ENCODE results near the gene DDX1. TPM values are rescaled to one million over a fixed set of nuclear protein-coding genes. Genes with fewer than 3 reads are reported as not detected.
A peak's percentile ranks its signal among the peaks of the same experiment; 100 is the strongest.

The DDX1 gene
- total RNA-seq, 2 experiments from 2014 or later, result 42.7 to 91.8 TPM

GRCh38 chr2:15543541-15543940, 48.1 kb upstream of the DDX1 start:
- ChIA-PET CTCF (ENCODE audit: unreplicated experiment) (no interaction called here), POLR2A (no interaction called here)
- peaks cover 5% of the 10 kb centered on the region; the same call in 1 of the 2 replicates for H4K20me1 ChIP-seq (ENCODE audit: insufficient read depth, low read length)
- no peak overlapping the region for H3K4me3 ChIP-seq (ENCODE audit: low read depth, low read length, poor library complexity, severe bottlenecking)
- no peaks in the 10 kb centered on the region for H3K9me3 ChIP-seq (ENCODE audit: low read length)
- DNase-seq (ENCODE audit: low spot score), result no peak
- peaks cover 20% of the 10 kb centered on the region for H3K4me1 ChIP-seq (ENCODE audit: insufficient read depth, low read length, poor library complexity, severe bottlenecking)
- no peaks in the 10 kb centered on the region for H3K79me2 ChIP-seq (ENCODE audit: insufficient read depth, low read depth, low read length)
- H3K9me2 ChIP-seq (ENCODE audit: insufficient read depth, low read length), result no peaks in the 10 kb centered on the region
- H3K4me2 ChIP-seq (ENCODE audit: low read length), result no peak overlapping the region
- intact Hi-C loops (cut with micrococcal nuclease; ENCODE audit: unreplicated experiment), result no loop called here
- no TSS peak for BruUV-seq (replicated peaks)
- H3K27ac ChIP-seq (ENCODE audit: low read depth, low read length, poor library complexity, severe bottlenecking), result no peak overlapping the region
- peaks cover 4% of the 10 kb centered on the region; the same call in 1 of the 2 replicates for H3K36me3 ChIP-seq (ENCODE audit: insufficient read depth, low read length)
- TF ChIP-seq, protein P1, sequence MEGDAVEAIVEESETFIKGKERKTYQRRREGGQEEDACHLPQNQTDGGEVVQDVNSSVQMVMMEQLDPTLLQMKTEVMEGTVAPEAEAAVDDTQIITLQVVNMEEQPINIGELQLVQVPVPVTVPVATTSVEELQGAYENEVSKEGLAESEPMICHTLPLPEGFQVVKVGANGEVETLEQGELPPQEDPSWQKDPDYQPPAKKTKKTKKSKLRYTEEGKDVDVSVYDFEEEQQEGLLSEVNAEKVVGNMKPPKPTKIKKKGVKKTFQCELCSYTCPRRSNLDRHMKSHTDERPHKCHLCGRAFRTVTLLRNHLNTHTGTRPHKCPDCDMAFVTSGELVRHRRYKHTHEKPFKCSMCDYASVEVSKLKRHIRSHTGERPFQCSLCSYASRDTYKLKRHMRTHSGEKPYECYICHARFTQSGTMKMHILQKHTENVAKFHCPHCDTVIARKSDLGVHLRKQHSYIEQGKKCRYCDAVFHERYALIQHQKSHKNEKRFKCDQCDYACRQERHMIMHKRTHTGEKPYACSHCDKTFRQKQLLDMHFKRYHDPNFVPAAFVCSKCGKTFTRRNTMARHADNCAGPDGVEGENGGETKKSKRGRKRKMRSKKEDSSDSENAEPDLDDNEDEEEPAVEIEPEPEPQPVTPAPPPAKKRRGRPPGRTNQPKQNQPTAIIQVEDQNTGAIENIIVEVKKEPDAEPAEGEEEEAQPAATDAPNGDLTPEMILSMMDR (conservative IDR thresholded peaks at IDR 0.05; ENCODE audit: low read length), result no peak
- TF ChIP-seq EZH2phosphoT487 (IDR thresholded peaks at IDR 0.05; ENCODE audit: borderline replicate concordance, low read depth, low read length), result no peak
- no peak overlapping the region for H2AFZ ChIP-seq (ENCODE audit: low read length)

DNA sequence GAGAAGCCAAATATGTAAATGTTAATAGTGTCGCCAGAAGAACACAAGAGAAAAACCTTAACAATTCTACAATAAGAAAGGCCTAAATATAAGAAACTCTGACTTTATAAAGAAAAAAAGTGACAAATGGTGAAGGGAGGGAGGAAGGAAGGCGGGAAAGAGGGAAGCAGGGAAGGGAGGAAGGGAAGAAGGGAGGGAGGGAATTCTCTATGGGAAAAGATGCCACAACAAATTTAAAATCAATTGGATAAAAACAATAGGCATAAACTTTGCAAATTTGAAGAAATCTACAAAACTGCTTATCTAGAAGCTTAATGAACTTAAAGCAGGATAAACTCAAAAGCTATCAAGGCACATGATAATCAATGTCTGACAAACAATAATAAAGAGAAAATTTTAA, 47.4 kb upstream of the DDX1 start:
- H3K79me2 ChIP-seq (ENCODE audit: insufficient read depth, low read depth, low read length), result no peaks in the 10 kb centered on the region
- no peak for DNase-seq (ENCODE audit: low spot score)
- no peaks in the 10 kb centered on the region for H3K9me3 ChIP-seq (ENCODE audit: low read length)
- POLR2A ChIA-PET, result interaction anchor here (0.5 kb wide), 1 partner anchor 17 kb away, joined by 4 read pairs; the partner anchor contains the start of gene NBAS
- no TSS peak for BruUV-seq (replicated peaks)
- peaks cover 16% of the 10 kb centered on the region for H3K4me1 ChIP-seq (ENCODE audit: insufficient read depth, low read length, poor library complexity, severe bottlenecking)
- no peak overlapping the region for H3K4me3 ChIP-seq (ENCODE audit: low read depth, low read length, poor library complexity, severe bottlenecking)
- H3K9me2 ChIP-seq (ENCODE audit: insufficient read depth, low read length), result no peaks in the 10 kb centered on the region
- TF ChIP-seq, protein P1 (conservative IDR thresholded peaks at IDR 0.05; ENCODE audit: low read length), result no peak
- TF ChIP-seq EZH2phosphoT487 (IDR thresholded peaks at IDR 0.05; ENCODE audit: borderline replicate concordance, low read depth, low read length), result no peak
- CTCF ChIA-PET (ENCODE audit: unreplicated experiment), result no interaction called here
- intact Hi-C loops (cut with micrococcal nuclease; ENCODE audit: unreplicated experiment), result no loop called here
- H3K36me3 ChIP-seq (ENCODE audit: insufficient read depth, low read length), result peaks cover 4% of the 10 kb centered on the region; the same call in 1 of the 2 replicates
- H4K20me1 ChIP-seq (ENCODE audit: insufficient read depth, low read length), result peaks cover 5% of the 10 kb centered on the region; the same call in 1 of the 2 replicates
- H2AFZ ChIP-seq (ENCODE audit: low read length), result no peak overlapping the region
- H3K27ac ChIP-seq (ENCODE audit: low read depth, low read length, poor library complexity, severe bottlenecking), result no peak overlapping the region
- H3K4me2 ChIP-seq (ENCODE audit: low read length), result no peak overlapping the region

DNA sequence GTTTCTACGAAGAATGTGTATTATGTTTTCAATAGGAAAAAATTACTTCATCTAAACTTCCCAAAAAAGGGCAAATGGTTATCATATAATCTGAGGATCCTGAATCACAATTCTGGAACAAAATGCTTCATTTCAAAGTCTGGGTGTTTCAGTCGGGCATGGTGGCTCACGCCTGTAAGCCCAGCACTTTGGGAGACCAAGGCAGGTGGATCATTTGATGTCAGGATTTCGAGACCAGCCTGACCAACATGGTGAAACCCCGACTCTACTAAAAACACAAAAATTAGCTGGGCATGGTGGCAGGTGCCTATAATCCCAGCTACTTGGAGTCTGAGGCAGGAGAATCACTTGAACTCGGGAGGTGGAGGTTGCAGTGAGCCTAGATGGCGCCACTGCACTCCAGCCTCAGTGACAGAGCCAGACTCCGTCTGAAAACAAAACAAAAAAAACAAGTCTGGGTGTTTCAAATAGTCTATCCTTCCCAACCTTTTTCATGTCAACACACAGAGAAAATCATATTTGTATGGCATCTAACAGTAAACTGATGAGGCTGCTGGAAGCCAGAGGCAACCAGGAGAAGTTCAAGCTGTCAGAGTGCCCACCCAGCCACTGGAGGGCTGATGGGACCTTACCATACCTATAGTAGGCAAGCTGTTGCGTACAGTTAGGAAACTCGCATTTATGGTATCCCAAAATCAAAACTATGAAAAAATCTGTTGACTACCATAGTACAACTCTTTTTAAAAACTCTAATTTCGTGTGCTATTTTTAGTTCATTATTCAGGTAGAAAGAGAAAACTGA, 45.2 kb upstream of the DDX1 start:
- CTCF ChIA-PET (ENCODE audit: unreplicated experiment), result no interaction called here
- Histone ChIP-seq H3K4me2 (ENCODE audit: low read length) (no peak overlapping the region), H2AFZ (ENCODE audit: low read length) (no peak overlapping the region), H3K9me3 (ENCODE audit: low read length) (no peaks in the 10 kb centered on the region), H4K20me1 (ENCODE audit: insufficient read depth, low read length) (no peaks in the 10 kb centered on the region), H3K9me2 (ENCODE audit: insufficient read depth, low read length) (no peaks in the 10 kb centered on the region), H3K79me2 (ENCODE audit: insufficient read depth, low read depth, low read length) (no peaks in the 10 kb centered on the region), H3K36me3 (ENCODE audit: insufficient read depth, low read length) (peaks cover 6% of the 10 kb centered on the region; the same call in 1 of the 2 replicates), H3K4me3 (ENCODE audit: low read depth, low read length, poor library complexity, severe bottlenecking) (no peak overlapping the region), H3K27ac (ENCODE audit: low read depth, low read length, poor library complexity, severe bottlenecking) (no peak overlapping the region), H3K4me1 (ENCODE audit: insufficient read depth, low read length, poor library complexity, severe bottlenecking) (no peaks in the 10 kb centered on the region)
- BruUV-seq (replicated peaks), result no TSS peak
- no peak for TF ChIP-seq EZH2phosphoT487 (IDR thresholded peaks at IDR 0.05; ENCODE audit: borderline replicate concordance, low read depth, low read length)
- TF ChIP-seq, protein P1 (conservative IDR thresholded peaks at IDR 0.05; ENCODE audit: low read length), result peak; percentile 84
- intact Hi-C loops (cut with micrococcal nuclease; ENCODE audit: unreplicated experiment), result no loop called here
- DNase-seq (ENCODE audit: low spot score), result no peak
- POLR2A ChIA-PET, result interaction anchor here (0.5 kb wide), 1 partner anchor 26 kb away, joined by 3 read pairs; no protein-coding TSS in a partner anchor
